Transverse colon (tissue), 4 donors: ENCODE data around the gene XRCC5. TPM values are rescaled to one million over a fixed set of nuclear protein-coding genes. Genes with fewer than 3 reads are reported as not detected.

Experiments
- DNase-seq: peaks from one replicate; pipeline ENCODE4 v3.0.0-alpha.2; 2019
- H3K27ac ChIP-seq, 4 donors: fragments of 200-600 bp; sonication (generic); 2 replicates each; pipeline ENCODE4 v1.5.1; 2016 to 2018; ENCODE audit warnings: inconsistent platforms in 4 of 4
- H3K27me3 ChIP-seq: fragments of 200-600 bp; sonication (generic); 2 replicates; pipeline ENCODE4 v1.5.1; 2017; ENCODE audit warnings: inconsistent platforms
- H3K36me3 ChIP-seq, 4 donors: fragments of 200-600 bp; sonication (generic); 2 replicates each; pipeline ENCODE4 v1.5.1; 2017 to 2019; ENCODE audit warnings: inconsistent platforms in 4 of 4
- H3K4me1 ChIP-seq, 4 donors: fragments of 200-600 bp; sonication (generic); 2 replicates each; pipeline ENCODE4 v1.5.1; 2017 to 2020; ENCODE audit warnings: inconsistent platforms in 4 of 4
- H3K4me3 ChIP-seq, 4 donors: fragments of 200-600 bp; sonication (generic); 1 replicate in 1 of 4; 2 replicates in 3 of 4; pipeline versions ENCODE4 v1.5.1 to v1.6.1; 2017 to 2019; ENCODE audit warnings: inconsistent platforms in 4 of 4
- H3K9me3 ChIP-seq, 2 donors: fragments of 200-600 bp; sonication (generic); 2 replicates each; pipeline ENCODE4 v1.5.1; 2017 to 2019; ENCODE audit warnings: inconsistent platforms in 2 of 2
- EP300 ChIP-seq: sonication (generic); formaldehyde crosslinking; IDR thresholded peaks from one replicate; pipeline ENCODE4 v1.6.1; 2017; ENCODE audit warnings: antibody characterized with exemption, low read depth
- POLR2A ChIP-seq: fragments of 450-650 bp; IDR thresholded peaks from one replicate; pipeline ENCODE4 v1.6.1; 2016; ENCODE audit warnings: antibody characterized with exemption, mild to moderate bottlenecking, moderate library complexity
- POLR2AphosphoS5 ChIP-seq, 3 donors: sonication (generic); formaldehyde crosslinking; IDR thresholded peaks; one replicate each; pipeline ENCODE4 v1.6.1; 2016; ENCODE audit warnings: antibody characterized with exemption in 3 of 3
- WGBS, 2 donors: methylation state at CpG; one replicate each; pipeline ENCODE4 v1.1.5; 2018; ENCODE audit warnings: low coverage in 1 of 2; 5-methylcytosine and 5-hydroxymethylcytosine counted together
- in situ Hi-C, 4 donors: fragments of 200-750 bp; cut with MboI; loops; one replicate each; pipeline versions ENCODE4 v1.15.0 to v1.15.1; 2017; ENCODE audit warnings: low sequenced_read_pairs in 3 of 4, low pct_ligation_motif_present in 1 of 4, low pct_unique_long_range_greater_than_20kb in 1 of 4
- intact Hi-C: fragments of 100-400 bp; cut with DNase I; formaldehyde crosslinking; loops from one replicate; pipeline ENCODE4 v1.15.1; 2023; ENCODE audit warnings: low total_unique reads
- total RNA-seq, 4 donors: library from RNA; depleted of rRNA; stranded (reverse); fragments of >200 nt; gene quantifications; one replicate each; pipeline ENCODE4 v1.1.0, GENCODE V29; 2016
- TF ChIP-seq, protein P1 (sequence below), 5 experiments: fragments of 200-600 bp in 3 of 5; fragments of 450-650 bp in 2 of 5; sonication (generic) in 3 of 5; IDR thresholded peaks; 1 replicate in 2 of 5; 2 replicates in 3 of 5; pipeline ENCODE4 v1.5.1; 2016 to 2017; ENCODE audit warnings: antibody characterized with exemption in 5 of 5, inconsistent platforms in 3 of 5, mild to moderate bottlenecking in 2 of 5, moderate library complexity in 1 of 5

Gene XRCC5
- total RNA-seq, 4 donors from 2014 or later = 75.6 to 120 (median 101) TPM

DNA sequence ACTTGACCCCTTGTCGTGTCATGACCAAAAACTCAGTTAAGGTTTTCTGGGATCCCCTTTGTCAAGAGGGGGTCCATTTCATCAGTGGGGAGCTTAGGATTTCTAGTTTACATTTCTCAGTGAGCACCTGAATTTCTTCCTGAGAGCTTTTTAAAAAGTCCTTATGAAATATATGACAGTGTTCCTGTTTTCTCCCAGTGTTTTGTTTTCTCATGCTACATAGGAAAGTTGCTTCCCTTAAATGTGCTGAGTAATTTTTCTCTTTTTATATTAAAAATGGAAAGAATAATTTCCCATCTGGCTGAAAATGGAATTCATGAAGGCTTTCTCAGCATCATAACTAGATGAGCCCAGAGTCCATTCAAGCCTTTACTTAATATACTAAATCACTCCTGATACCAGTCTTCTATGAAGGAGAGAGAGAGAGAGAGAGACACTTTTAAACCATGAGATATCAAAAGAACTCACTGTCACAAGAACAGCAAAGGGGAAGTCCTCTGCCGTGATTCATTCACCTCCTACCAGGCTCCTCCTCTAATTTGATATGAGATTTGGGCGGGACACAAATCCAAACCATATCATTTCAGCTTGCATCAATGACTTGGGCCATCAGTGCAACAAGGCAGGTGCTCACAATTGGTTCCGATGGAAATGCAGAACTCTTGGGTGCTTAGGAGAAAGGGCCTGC, 61.1 kb downstream of the XRCC5 start:
- no peak overlapping the region for H3K4me3 ChIP-seq
- 86 to 100% methylated on average over 3 to 4 of the region's 4 CpGs for WGBS, 2 donors
- no peaks in the 10 kb centered on the region for H3K27me3 ChIP-seq
- TF ChIP-seq POLR2AphosphoS5 (IDR thresholded peaks at IDR 0.05) = no peak
- no peak for TF ChIP-seq EP300
- TF ChIP-seq, protein P1, sequence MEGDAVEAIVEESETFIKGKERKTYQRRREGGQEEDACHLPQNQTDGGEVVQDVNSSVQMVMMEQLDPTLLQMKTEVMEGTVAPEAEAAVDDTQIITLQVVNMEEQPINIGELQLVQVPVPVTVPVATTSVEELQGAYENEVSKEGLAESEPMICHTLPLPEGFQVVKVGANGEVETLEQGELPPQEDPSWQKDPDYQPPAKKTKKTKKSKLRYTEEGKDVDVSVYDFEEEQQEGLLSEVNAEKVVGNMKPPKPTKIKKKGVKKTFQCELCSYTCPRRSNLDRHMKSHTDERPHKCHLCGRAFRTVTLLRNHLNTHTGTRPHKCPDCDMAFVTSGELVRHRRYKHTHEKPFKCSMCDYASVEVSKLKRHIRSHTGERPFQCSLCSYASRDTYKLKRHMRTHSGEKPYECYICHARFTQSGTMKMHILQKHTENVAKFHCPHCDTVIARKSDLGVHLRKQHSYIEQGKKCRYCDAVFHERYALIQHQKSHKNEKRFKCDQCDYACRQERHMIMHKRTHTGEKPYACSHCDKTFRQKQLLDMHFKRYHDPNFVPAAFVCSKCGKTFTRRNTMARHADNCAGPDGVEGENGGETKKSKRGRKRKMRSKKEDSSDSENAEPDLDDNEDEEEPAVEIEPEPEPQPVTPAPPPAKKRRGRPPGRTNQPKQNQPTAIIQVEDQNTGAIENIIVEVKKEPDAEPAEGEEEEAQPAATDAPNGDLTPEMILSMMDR (IDR thresholded peaks at IDR 0.05) = no peak
- no peak for TF ChIP-seq POLR2A
- in situ Hi-C loops = no loop called here
- H3K4me1 ChIP-seq = no peaks in the 10 kb centered on the region
- no peaks in the 10 kb centered on the region for H3K9me3 ChIP-seq
- intact Hi-C loops = no loop called here
- no peak overlapping the region for H3K27ac ChIP-seq
- peaks cover 0 to 47% (median 12%) of the 10 kb centered on the region in 4 donors for H3K36me3 ChIP-seq
- DNase-seq = no peak

DNA sequence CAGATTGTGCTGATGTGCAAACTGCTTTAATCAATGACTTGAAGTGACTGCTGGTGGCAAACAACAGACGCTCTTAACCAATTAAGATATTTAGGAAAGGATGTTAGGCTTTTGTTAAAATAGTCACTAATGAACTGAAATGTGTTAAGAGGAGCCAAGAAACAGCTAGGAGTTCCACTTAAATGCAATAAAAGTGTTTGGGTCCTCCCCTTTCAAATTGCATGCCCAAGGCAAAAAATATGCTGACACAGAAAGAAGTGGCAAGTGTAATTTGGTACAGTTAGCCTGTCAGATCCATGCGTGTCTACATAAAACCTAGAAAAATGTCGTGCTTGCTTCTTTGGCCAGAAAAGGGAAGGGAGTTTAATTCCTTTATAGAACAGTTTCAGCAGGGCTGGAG, 61.9 kb downstream of the XRCC5 start:
- DNase-seq = no peak
- TF ChIP-seq, protein P1 (IDR thresholded peaks at IDR 0.05) = no peak
- TF ChIP-seq POLR2A = no peak
- no peak for TF ChIP-seq EP300
- TF ChIP-seq POLR2AphosphoS5 (IDR thresholded peaks at IDR 0.05) = no peak
- intact Hi-C loops = no loop called here
- Histone ChIP-seq H3K4me1 (no peaks in the 10 kb centered on the region), H3K9me3 (no peaks in the 10 kb centered on the region), H3K4me3 (no peak overlapping the region), H3K36me3 (peaks cover 0 to 48% (median 11%) of the 10 kb centered on the region in 4 donors), H3K27me3 (no peaks in the 10 kb centered on the region), H3K27ac (no peak overlapping the region)
- WGBS, 2 donors = 88 to 92% methylated on average over 3 of the region's 3 CpGs
- in situ Hi-C loops = no loop called here

DNA sequence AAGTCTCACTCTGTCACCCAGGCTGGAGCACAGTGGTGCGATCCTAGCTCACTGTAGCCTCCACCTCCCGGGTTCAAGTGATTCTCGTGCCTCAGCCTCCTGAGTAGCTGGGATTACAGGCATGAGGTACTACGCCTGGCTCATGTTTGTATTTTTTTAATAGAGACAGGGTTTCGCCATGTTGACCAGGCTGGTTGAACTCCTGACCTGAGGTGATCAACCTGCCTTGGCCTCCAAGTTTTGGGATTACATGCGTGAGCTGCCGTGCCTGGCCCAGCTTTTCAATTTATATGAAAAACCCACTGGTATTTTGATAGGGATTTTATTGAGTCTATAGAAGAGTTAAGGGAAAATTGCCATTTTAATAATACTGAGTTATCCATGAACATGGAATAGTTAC, 63.3 kb downstream of the XRCC5 start:
- peaks cover 0 to 43% (median 8%) of the 10 kb centered on the region in 4 donors for H3K36me3 ChIP-seq
- DNase-seq = no peak
- no peaks in the 10 kb centered on the region for H3K9me3 ChIP-seq
- H3K4me1 ChIP-seq = no peaks in the 10 kb centered on the region
- 99 to 100% methylated on average over 5 to 7 of the region's 7 CpGs for WGBS, 2 donors
- TF ChIP-seq POLR2AphosphoS5 (IDR thresholded peaks at IDR 0.05) = no peak
- TF ChIP-seq, protein P1 (IDR thresholded peaks at IDR 0.05) = no peak
- TF ChIP-seq EP300 = no peak
- intact Hi-C loops = no loop called here
- no peaks in the 10 kb centered on the region for H3K27me3 ChIP-seq
- in situ Hi-C loops = no loop called here
- no peak overlapping the region for H3K4me3 ChIP-seq
- no peak overlapping the region for H3K27ac ChIP-seq

DNA sequence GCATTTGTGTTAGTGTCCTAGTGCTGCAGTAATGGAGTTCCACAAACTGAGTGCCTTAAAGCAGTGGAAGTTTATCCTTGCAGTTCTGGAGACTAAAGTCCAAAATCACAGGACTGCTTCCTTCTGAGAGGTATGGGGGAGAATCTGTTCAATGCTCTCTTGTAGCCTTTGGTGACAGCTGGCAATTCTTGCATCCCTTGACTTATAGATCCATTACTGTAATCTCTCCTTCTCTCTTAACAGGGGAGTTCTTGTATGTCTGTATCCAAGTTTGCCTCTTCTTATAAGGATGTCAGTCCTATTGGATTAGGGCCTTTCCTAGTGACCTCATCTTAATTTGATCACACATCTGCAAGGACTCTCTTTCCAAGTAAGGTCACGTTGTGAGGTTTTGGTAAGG, 69.9 kb downstream of the XRCC5 start:
- TF ChIP-seq EP300 (no peak), POLR2AphosphoS5 (IDR thresholded peaks at IDR 0.05) (no peak), POLR2A (no peak)
- TF ChIP-seq, protein P1 (IDR thresholded peaks at IDR 0.05) = no peak
- H3K4me3 ChIP-seq = no peak overlapping the region
- H3K27me3 ChIP-seq = no peaks in the 10 kb centered on the region
- peaks cover 0 to 9% (median 0%) of the 10 kb centered on the region in 4 donors for H3K4me1 ChIP-seq
- in situ Hi-C loops = no loop called here
- WGBS, 2 donors = 92 to 100% methylated on average over 1 of the region's 1 CpG
- no peak for DNase-seq
- no peaks in the 10 kb centered on the region for H3K9me3 ChIP-seq
- peaks cover 0 to 32% (median 6%) of the 10 kb centered on the region in 4 donors for H3K36me3 ChIP-seq
- no peak overlapping the region for H3K27ac ChIP-seq
- intact Hi-C loops = no loop called here
